Trophoblast cell (in vitro differentiated cells and primary cell): ENCODE data around the gene TRABD2B.

Experiments used
- DNase-seq, 2 donors: peaks; one replicate each; pipeline ENCODE4 v3.0.0-alpha.2; 2016
- H2AFZ ChIP-seq: 2 replicates; pipeline ENCODE4 v1.6.1; 2013; ENCODE audit warnings: low read length, moderate library complexity, mild to moderate bottlenecking; ENCODE audit not compliant: insufficient read depth, poor library complexity
- H2AK5ac ChIP-seq: 2 replicates; pipeline ENCODE4 v1.6.1; 2013; ENCODE audit warnings: mild to moderate bottlenecking, low read length
- H2BK120ac ChIP-seq: 2 replicates; pipeline ENCODE4 v1.6.1; 2013; ENCODE audit warnings: low read length, mild to moderate bottlenecking, moderate library complexity; ENCODE audit not compliant: insufficient read depth, poor library complexity
- H2BK12ac ChIP-seq: 2 replicates; pipeline ENCODE4 v1.6.1; 2013; ENCODE audit warnings: mild to moderate bottlenecking, low read length, moderate library complexity
- H2BK5ac ChIP-seq: 2 replicates; pipeline ENCODE4 v1.6.1; 2013; ENCODE audit warnings: low read length, low read depth, moderate library complexity, mild to moderate bottlenecking; ENCODE audit not compliant: poor library complexity
- H3K14ac ChIP-seq: 2 replicates; pipeline ENCODE4 v1.6.1; 2013; ENCODE audit warnings: mild to moderate bottlenecking, low read length
- H3K18ac ChIP-seq: 2 replicates; pipeline ENCODE4 v1.6.1; 2013; ENCODE audit warnings: mild to moderate bottlenecking, low read length
- H3K23ac ChIP-seq: 2 replicates; pipeline ENCODE4 v1.6.1; 2013; ENCODE audit warnings: low read length
- H3K27ac ChIP-seq: 2 replicates; pipeline ENCODE4 v1.5.1; 2013; ENCODE audit warnings: low read depth, mild to moderate bottlenecking, inconsistent platforms, low read length, moderate library complexity
- H3K27me3 ChIP-seq: 2 replicates; pipeline ENCODE4 v1.6.1; 2013; ENCODE audit warnings: inconsistent platforms, mild to moderate bottlenecking, low read length, moderate library complexity; ENCODE audit not compliant: insufficient read depth
- H3K36me3 ChIP-seq, 2 experiments: 1 replicate in 1 of 2; 2 replicates in 1 of 2; pipeline ENCODE4 v1.6.1; 2013; ENCODE audit warnings: low read length in 2 of 2, mild to moderate bottlenecking in 2 of 2, moderate library complexity in 1 of 2; ENCODE audit not compliant: insufficient read depth in 2 of 2, control insufficient read depth in 1 of 2
- H3K4ac ChIP-seq: 2 replicates; pipeline ENCODE4 v1.6.1; 2013; ENCODE audit warnings: low read depth, mild to moderate bottlenecking, low read length, moderate library complexity
- H3K4me1 ChIP-seq, 2 experiments: 1 replicate in 1 of 2; 2 replicates in 1 of 2; pipeline ENCODE4 v1.6.1; 2013; ENCODE audit warnings: low read length in 2 of 2, mild to moderate bottlenecking in 2 of 2, moderate library complexity in 1 of 2; ENCODE audit not compliant: insufficient read depth in 2 of 2, control insufficient read depth in 1 of 2
- H3K4me2 ChIP-seq: 2 replicates; pipeline ENCODE4 v1.6.1; 2013; ENCODE audit warnings: inconsistent platforms, mild to moderate bottlenecking, low read length, moderate library complexity
- H3K4me3 ChIP-seq: 2 replicates; pipeline ENCODE4 v1.5.1; 2013; ENCODE audit warnings: mild to moderate bottlenecking, low read depth, low read length, inconsistent platforms
- H3K79me1 ChIP-seq: one replicate; pipeline ENCODE4 v1.6.1; 2013; ENCODE audit warnings: low read length
- H3K79me2 ChIP-seq: 2 replicates; pipeline ENCODE4 v1.6.1; 2013; ENCODE audit warnings: low read length, mild to moderate bottlenecking; ENCODE audit not compliant: control insufficient read depth, insufficient read depth, poor library complexity
- H3K9ac ChIP-seq: 2 replicates; pipeline ENCODE4 v1.6.1; 2013; ENCODE audit warnings: mild to moderate bottlenecking, low read length
- H3K9me3 ChIP-seq: 2 replicates; pipeline ENCODE4 v1.6.1; 2013; ENCODE audit warnings: low read depth, mild to moderate bottlenecking, control low read depth, inconsistent platforms, low read length; ENCODE audit not compliant: insufficient read depth
- H4K12ac ChIP-seq: 2 replicates; pipeline ENCODE4 v1.6.1; 2013; ENCODE audit warnings: low read depth, mild to moderate bottlenecking, low read length, moderate library complexity
- H4K8ac ChIP-seq: 2 replicates; pipeline ENCODE4 v1.6.1; 2013; ENCODE audit warnings: low read depth, mild to moderate bottlenecking, low read length, moderate library complexity
- H4K91ac ChIP-seq: one replicate; pipeline ENCODE4 v1.6.1; 2013; ENCODE audit warnings: low read depth, mild to moderate bottlenecking, low read length, moderate library complexity
- WGBS: extraction: QIAGEN DNeasy Blood & Tissue Kit; methylation state at CpG from one replicate; pipeline ENCODE4 v1.1.7; 2013; ENCODE audit warnings: missing lambda C conversion rate; ENCODE audit not compliant: insufficient read length, insufficient coverage; ENCODE audit errors: extremely low coverage; 5-methylcytosine and 5-hydroxymethylcytosine counted together

Gene TRABD2B

DNA sequence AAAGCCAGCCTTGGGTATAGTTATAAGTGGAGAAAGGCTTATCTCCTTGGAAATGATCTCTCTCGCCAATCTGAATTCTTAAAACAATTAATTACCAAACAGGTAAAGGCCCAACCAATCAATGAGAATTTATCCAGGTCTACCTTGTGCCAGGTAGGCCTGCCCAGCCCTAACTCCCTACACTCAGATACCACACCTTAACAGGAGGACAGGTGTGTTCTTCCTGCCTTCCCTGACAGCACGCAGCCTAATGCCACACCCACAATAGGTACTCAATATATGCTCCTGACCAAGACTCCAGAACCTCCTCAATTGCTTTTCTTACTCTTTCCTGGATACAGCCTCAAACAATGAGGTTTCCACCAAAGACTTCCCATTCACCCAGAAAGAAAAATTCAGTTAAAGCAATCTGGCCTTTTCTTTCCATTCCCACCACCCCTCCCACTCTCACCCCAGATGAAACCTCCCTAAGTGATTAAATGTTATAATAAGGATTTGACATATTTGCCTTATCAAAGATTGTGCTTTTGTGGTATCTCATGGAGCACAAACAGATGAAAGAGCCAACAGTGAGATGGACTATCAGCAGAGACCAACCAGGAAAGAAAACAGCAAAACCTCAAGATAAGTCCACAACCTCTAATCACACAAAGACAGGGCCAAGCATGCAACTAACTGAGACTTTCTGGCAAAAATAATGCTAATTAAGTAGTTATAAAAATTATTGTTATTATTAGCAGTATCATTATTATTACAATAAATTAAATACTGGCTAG lies 25.6 kb downstream of the TRABD2B start:
- Histone ChIP-seq H3K4me1 (no peaks in the 10 kb centered on the region), H2AFZ (no peak overlapping the region), H3K79me2 (no peaks in the 10 kb centered on the region), H4K12ac (no peak overlapping the region), H3K4me2 (no peak overlapping the region), H3K18ac (no peak overlapping the region), H3K4me3 (no peak overlapping the region), H3K79me1 (no peaks in the 10 kb centered on the region), H2BK120ac (no peak overlapping the region), H3K36me3 (no peaks in the 10 kb centered on the region), H3K9me3 (no peaks in the 10 kb centered on the region), H2AK5ac (no peak overlapping the region), H4K8ac (no peak overlapping the region), H2BK12ac (no peak overlapping the region), H3K27ac (no peak overlapping the region), H4K91ac (no peak overlapping the region), H3K14ac (no peak overlapping the region), H3K23ac (no peak overlapping the region), H3K4ac (no peak overlapping the region), H2BK5ac (no peak overlapping the region), H3K9ac (no peak overlapping the region), H3K27me3 (no peaks in the 10 kb centered on the region)
- WGBS: no CpG with 5 or more reads among the region's 2 CpGs
- no peak for DNase-seq

DNA sequence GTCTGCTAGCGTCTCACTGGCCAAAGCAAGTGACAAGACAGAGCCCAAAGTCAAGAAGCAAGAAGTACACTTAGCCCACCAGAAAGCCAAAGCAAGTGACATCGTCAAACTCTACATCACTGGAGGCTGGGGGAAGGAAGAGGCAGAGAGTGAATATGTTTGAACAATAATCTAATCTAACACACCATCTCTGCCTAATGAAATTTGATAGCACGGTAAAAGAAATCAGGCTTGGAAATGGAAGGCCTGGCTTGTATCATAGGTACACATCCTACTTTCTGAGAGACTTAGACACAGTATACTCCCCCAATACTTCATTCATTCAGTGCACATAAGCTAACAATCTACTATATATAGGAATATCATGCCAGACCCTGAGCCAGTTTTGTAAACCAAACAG lies 26.3 kb downstream of the TRABD2B start:
- WGBS: no CpG with 5 or more reads among the region's 3 CpGs
- H3K23ac ChIP-seq: no peak overlapping the region
- H3K4ac ChIP-seq: no peak overlapping the region
- H3K27ac ChIP-seq: no peak overlapping the region
- no peaks in the 10 kb centered on the region for H3K4me1 ChIP-seq
- no peak overlapping the region for H2BK120ac ChIP-seq
- no peak overlapping the region for H2AK5ac ChIP-seq
- no peak overlapping the region for H3K4me3 ChIP-seq
- no peak overlapping the region for H4K12ac ChIP-seq
- no peak overlapping the region for H4K8ac ChIP-seq
- no peak overlapping the region for H3K18ac ChIP-seq
- H3K4me2 ChIP-seq: no peak overlapping the region
- H3K27me3 ChIP-seq: no peaks in the 10 kb centered on the region
- no peak for DNase-seq
- H4K91ac ChIP-seq: no peak overlapping the region
- no peaks in the 10 kb centered on the region for H3K9me3 ChIP-seq
- no peak overlapping the region for H2BK12ac ChIP-seq
- H3K36me3 ChIP-seq: no peaks in the 10 kb centered on the region
- no peak overlapping the region for H3K9ac ChIP-seq
- H3K79me1 ChIP-seq: no peaks in the 10 kb centered on the region
- no peaks in the 10 kb centered on the region for H3K79me2 ChIP-seq
- H2BK5ac ChIP-seq: no peak overlapping the region
- H2AFZ ChIP-seq: no peak overlapping the region
- H3K14ac ChIP-seq: no peak overlapping the region

DNA sequence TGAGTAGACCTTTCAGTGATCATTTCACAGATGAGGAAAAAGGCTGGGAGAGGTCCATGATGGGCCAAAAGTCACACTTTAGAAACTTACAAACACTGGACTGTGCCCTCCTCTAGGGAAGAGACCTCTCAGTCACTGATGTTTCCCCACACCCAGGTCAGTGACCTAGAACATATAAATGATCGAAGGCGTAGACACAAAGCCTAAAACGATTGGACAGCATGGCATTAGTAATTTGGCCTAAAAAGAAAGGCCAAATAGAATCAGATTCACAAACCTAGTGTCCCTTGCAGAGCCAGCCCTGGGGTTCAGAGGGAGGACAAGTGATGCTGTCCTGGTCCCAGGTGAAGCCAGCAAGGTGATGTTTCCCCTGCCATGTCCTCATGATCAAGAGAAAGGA lies 27.7 kb downstream of the TRABD2B start:
- H2AFZ ChIP-seq: no peak overlapping the region
- H3K18ac ChIP-seq: no peak overlapping the region
- no peak overlapping the region for H4K8ac ChIP-seq
- no peak overlapping the region for H3K14ac ChIP-seq
- no peak overlapping the region for H2AK5ac ChIP-seq
- H2BK5ac ChIP-seq: no peak overlapping the region
- no peak overlapping the region for H3K4me3 ChIP-seq
- no peak for DNase-seq
- no peaks in the 10 kb centered on the region for H3K27me3 ChIP-seq
- no peaks in the 10 kb centered on the region for H3K79me2 ChIP-seq
- no peak overlapping the region for H3K23ac ChIP-seq
- no peak overlapping the region for H4K12ac ChIP-seq
- H3K27ac ChIP-seq: no peak overlapping the region
- H3K9ac ChIP-seq: no peak overlapping the region
- no peak overlapping the region for H3K4me2 ChIP-seq
- no peak overlapping the region for H3K4ac ChIP-seq
- no peaks in the 10 kb centered on the region for H3K4me1 ChIP-seq
- no CpG with 5 or more reads among the region's 3 CpGs for WGBS
- no peaks in the 10 kb centered on the region for H3K79me1 ChIP-seq
- H4K91ac ChIP-seq: no peak overlapping the region
- no peaks in the 10 kb centered on the region for H3K9me3 ChIP-seq
- H2BK12ac ChIP-seq: no peak overlapping the region
- H2BK120ac ChIP-seq: no peak overlapping the region
- H3K36me3 ChIP-seq: no peaks in the 10 kb centered on the region

DNA sequence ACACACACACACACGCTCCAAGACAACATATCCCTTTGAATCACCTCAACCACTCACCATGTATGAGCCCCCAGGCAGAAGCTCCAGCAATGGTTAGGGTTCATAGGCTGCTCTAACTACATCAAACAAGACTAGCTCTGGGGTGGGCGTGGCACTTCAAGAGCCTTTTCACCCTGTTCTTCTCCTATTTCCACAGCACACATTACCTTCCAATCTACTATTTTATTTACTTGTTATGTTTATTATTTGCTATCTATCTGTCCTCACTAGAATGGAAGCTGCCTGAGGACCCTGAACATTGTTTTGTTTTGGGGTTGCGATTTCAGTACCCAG lies 28.7 kb downstream of the TRABD2B start:
- Histone ChIP-seq H3K27me3 (no peaks in the 10 kb centered on the region), H3K4me3 (no peak overlapping the region), H3K4me1 (no peaks in the 10 kb centered on the region), H4K91ac (no peak overlapping the region), H3K18ac (no peak overlapping the region), H4K12ac (no peak overlapping the region), H2AFZ (no peak overlapping the region), H4K8ac (no peak overlapping the region), H2AK5ac (no peak overlapping the region), H3K27ac (no peak overlapping the region), H2BK12ac (no peak overlapping the region), H3K4ac (no peak overlapping the region), H3K9ac (no peak overlapping the region), H3K79me1 (no peaks in the 10 kb centered on the region), H3K79me2 (no peaks in the 10 kb centered on the region), H3K9me3 (no peaks in the 10 kb centered on the region), H2BK5ac (no peak overlapping the region), H3K4me2 (no peak overlapping the region), H3K36me3 (no peaks in the 10 kb centered on the region), H3K14ac (no peak overlapping the region), H3K23ac (no peak overlapping the region), H2BK120ac (no peak overlapping the region)
- no CpG with 5 or more reads among the region's 3 CpGs for WGBS
- DNase-seq: no peak
